ENCODE measurements around the gene CHRNE.
"Not testable (repeated sequence)": the region's sequence is repeated elsewhere in the genome, so short reads cannot be mapped to it uniquely, and the experiment has no call there.

CHRNE gene

GRCh38 chr17:4881761-4882555 lies 20.9 kb downstream of the CHRNE start:
- TF ChIP-seq CTCF (IDR thresholded peaks at IDR 0.05; ENCODE audit: insufficient read depth, low read depth, low read length, missing control alignments) = peak; percentile 76
- peak; percentile 76 for DNase-seq (ENCODE audit: low read depth)
- no peak overlapping the region for H3K4me3 ChIP-seq (ENCODE audit: low read length)

DNA sequence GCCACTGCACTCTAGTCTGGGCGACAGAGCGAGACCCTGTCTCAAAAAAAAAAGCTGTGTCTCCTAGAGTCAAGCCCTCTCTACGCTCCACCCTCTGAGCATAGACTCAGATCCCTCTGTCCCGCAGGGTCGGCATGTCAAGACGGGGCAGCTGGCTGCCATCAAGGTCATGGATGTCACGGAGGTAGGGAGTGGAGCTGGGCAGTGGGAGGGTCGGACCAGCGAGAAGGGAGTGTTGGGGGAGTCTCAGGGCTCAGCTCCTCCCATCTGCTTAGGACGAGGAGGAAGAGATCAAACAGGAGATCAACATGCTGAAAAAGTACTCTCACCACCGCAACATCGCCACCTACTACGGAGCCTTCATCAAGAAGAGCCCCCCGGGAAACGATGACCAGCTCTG lies 22.0 kb downstream of the CHRNE start:
- H3K4me3 ChIP-seq (ENCODE audit: low read length) = no peak overlapping the region
- no peak for TF ChIP-seq CTCF (IDR thresholded peaks at IDR 0.05; ENCODE audit: insufficient read depth, low read depth, low read length, missing control alignments)
- DNase-seq (ENCODE audit: low read depth) = no peak

- no peak for TF ChIP-seq CTCF (IDR thresholded peaks at IDR 0.05; ENCODE audit: insufficient read depth, low read depth, low read length, missing control alignments)
- no peak for DNase-seq (ENCODE audit: low read depth)
- no peak overlapping the region for H3K4me3 ChIP-seq (ENCODE audit: low read length)
These were observed 23.3 kb downstream of the CHRNE start for GRCh38 chr17:4879601-4880000.

DNA sequence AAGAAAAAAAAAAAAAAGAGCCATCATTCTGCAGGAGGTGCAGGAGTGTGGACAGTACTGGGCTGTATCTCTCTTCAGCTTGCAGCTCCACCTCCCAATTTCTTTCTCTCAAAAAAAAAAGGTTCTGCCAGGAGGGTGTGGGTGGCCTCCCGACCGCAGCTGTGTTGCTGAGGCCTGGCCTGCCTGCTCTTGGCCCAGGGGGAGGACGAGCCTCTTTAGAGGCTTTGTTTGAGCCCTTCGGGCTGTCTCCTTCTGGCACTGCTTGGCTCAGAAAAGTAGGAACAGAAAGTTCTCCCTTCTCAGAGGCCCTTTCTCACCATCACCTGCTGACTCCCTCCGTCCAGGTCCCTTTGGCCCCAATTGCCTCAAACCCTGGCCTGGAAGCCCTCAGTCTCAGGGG lies 25.8 kb downstream of the CHRNE start:
- DNase-seq (ENCODE audit: low read depth) = no peak
- H3K4me3 ChIP-seq (ENCODE audit: low read length) = no peak overlapping the region
- no peak for TF ChIP-seq CTCF (IDR thresholded peaks at IDR 0.05; ENCODE audit: insufficient read depth, low read depth, low read length, missing control alignments)

DNA sequence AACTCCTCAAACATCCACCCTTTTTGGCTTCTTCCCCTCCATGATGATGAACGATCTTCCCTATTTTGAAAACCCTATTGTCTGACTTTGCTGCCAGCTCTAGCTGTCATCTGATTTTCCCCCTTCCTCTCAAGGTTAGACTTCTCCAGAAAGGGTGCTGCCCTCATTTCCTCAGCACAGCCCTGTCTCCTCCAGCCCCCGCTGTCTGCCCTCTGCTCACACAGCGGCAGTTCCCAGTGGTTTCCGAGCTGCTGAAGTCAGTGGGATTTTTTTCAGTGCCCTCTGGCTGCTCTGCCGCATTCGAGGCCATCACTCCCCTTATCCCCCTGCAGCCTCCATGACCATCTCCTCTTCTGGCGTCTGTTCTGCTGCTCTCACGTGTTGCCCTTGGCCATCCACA lies 30.1 kb downstream of the CHRNE start:
- TF ChIP-seq CTCF (IDR thresholded peaks at IDR 0.05; ENCODE audit: insufficient read depth, low read depth, low read length, missing control alignments) = no peak
- H3K4me3 ChIP-seq (ENCODE audit: low read length) = no peak overlapping the region
- no peak for DNase-seq (ENCODE audit: low read depth)

DNA sequence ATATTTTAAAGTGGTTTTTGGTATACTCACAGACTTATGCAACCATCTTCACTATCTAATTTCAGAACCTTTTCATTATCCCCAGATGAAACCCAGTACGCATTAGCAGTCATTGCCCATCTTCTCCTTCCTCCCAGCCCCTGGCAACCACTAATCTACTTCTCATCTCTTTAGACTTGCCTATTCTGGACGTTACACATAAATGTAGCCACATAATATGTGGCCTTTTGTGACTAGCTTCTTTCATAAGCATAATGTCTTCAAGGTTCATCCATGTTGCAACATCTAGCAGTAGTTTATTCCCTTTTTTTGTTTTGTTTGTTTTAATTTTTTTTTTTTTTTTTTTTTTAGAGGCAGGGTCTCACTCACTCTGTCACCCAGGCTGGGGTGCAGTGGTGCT lies 32.0 kb downstream of the CHRNE start:
- H3K4me3 ChIP-seq (ENCODE audit: low read length) = no peak overlapping the region
- no peak for TF ChIP-seq CTCF (IDR thresholded peaks at IDR 0.05; ENCODE audit: insufficient read depth, low read depth, low read length, missing control alignments)
- no peak for DNase-seq (ENCODE audit: low read depth)

GRCh38 chr17:4869058-4869998 lies 33.6 kb downstream of the CHRNE start:
- not testable (repeated sequence) for H3K4me3 ChIP-seq (ENCODE audit: low read length); DNase-seq (ENCODE audit: low read depth)

DNA sequence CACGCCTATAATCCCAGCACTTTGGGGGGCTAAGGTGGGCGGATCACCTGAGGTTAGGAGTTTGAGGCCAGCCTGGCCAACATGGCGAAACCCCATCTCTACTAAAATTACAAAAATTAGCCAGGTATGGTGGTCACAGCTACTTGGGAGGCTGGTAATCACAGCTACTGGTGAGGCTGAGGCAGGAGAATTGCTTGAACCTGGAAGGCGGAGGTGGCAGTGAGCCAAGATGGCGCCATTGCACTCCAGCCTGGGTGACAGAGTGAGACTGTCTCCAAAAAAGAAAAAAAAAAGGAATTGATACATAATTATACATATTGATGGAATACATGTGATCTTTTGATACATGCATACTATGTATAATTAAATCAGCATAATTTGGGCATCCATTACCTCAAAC lies 35.4 kb downstream of the CHRNE start:
- not testable (repeated sequence) for H3K4me3 ChIP-seq (ENCODE audit: low read length); DNase-seq (ENCODE audit: low read depth)

All from epithelial cell of esophagus (primary cell).